ENCODE data around the gene CD84.
"Not testable (repeated sequence)": the region's sequence is repeated elsewhere in the genome, so short reads cannot be mapped to it uniquely, and the experiment has no call there.

Gene CD84

DNA sequence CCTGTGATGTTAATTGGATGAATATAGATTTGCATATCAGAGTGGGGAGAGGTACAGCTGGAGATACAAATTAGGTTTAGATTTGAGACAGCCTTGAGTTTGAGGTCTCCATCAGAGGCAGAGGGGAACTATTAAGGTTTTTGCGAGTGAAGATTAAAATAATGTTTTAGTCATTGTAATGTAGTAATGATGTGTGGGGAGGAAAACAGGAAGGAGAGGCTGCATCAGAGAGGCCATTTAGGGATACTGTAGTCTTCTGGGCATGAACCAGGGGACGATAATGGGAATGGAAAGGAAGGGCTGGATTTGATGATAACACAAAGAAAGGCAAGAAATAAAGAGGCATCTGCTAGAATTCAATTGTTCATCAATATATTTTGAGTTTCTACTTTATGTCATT is 9.5 kb downstream of the CD84 start:
- Histone ChIP-seq H3K4me1 (ENCODE audit: control insufficient read depth in 1 of 2, insufficient read depth in 1 of 2, low read depth in 1 of 2, low read length in 1 of 2) (peaks cover 6 to 17% of the 10 kb centered on the region in 2 experiments), H3K27ac (no peak overlapping the region), H3K9me3 (no peaks in the 10 kb centered on the region), H3K36me3 (no peaks in the 10 kb centered on the region), H3K4me3 (ENCODE audit: low read depth in 1 of 2, low read length in 1 of 2) (no peak overlapping the region), H3K27me3 (no peaks in the 10 kb centered on the region)
- TF ChIP-seq, protein P1, sequence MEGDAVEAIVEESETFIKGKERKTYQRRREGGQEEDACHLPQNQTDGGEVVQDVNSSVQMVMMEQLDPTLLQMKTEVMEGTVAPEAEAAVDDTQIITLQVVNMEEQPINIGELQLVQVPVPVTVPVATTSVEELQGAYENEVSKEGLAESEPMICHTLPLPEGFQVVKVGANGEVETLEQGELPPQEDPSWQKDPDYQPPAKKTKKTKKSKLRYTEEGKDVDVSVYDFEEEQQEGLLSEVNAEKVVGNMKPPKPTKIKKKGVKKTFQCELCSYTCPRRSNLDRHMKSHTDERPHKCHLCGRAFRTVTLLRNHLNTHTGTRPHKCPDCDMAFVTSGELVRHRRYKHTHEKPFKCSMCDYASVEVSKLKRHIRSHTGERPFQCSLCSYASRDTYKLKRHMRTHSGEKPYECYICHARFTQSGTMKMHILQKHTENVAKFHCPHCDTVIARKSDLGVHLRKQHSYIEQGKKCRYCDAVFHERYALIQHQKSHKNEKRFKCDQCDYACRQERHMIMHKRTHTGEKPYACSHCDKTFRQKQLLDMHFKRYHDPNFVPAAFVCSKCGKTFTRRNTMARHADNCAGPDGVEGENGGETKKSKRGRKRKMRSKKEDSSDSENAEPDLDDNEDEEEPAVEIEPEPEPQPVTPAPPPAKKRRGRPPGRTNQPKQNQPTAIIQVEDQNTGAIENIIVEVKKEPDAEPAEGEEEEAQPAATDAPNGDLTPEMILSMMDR (IDR thresholded peaks at IDR 0.05): no peak

DNA sequence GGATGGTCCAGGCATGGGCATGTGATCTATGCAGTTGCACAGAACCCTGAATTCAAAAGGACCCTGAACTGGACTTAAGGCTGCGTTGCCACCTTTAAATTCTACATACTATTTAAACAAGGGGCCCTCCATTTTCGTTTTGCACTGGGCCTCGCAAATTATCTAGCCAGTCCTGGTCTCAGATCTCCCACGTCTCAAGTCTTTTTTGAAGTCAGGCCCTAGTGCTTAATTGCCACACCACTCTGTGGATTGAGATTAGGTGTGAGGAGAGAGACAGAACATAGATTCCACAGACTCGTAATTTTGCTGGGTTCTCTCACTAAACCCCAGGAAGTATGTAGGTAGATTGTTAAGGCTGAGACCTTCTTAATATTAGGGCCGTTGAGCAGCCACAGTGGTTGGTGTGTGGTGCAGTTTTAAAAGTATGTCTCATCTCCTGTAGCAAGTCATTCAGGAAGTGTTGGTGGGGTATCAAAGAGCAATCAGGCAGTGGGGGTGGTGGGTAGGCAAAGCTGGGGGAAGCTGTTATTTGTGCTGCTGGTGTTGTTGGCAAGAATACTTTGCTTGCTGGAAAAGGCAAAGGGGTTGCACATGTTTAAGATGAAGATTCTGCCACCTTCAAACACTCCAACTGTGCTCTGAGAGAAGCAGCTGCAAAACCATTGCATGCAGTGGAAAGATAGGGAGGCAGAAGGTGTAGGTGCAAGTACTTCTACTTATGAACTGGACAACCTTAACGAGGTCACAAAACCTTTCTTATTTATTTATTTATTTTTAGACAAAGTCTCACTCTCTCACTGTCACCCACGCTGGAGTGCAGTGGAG is 11.2 kb downstream of the CD84 start:
- Histone ChIP-seq H3K9me3 (no peaks in the 10 kb centered on the region), H3K4me1 (ENCODE audit: control insufficient read depth in 1 of 2, insufficient read depth in 1 of 2, low read depth in 1 of 2, low read length in 1 of 2) (peaks cover 0 to 9% of the 10 kb centered on the region in 2 experiments), H3K36me3 (no peaks in the 10 kb centered on the region), H3K27ac (no peak overlapping the region), H3K27me3 (no peaks in the 10 kb centered on the region), H3K4me3 (ENCODE audit: low read depth in 1 of 2, low read length in 1 of 2) (no peak overlapping the region)
- TF ChIP-seq, protein P1 (IDR thresholded peaks at IDR 0.05): no peak

- TF ChIP-seq, protein P1 (IDR thresholded peaks at IDR 0.05): no peak
- Histone ChIP-seq H3K4me1 (ENCODE audit: control insufficient read depth in 1 of 2, insufficient read depth in 1 of 2, low read depth in 1 of 2, low read length in 1 of 2) (peaks cover 0 to 9% of the 10 kb centered on the region in 2 experiments), H3K36me3 (no peaks in the 10 kb centered on the region), H3K9me3 (no peaks in the 10 kb centered on the region), H3K27me3 (no peaks in the 10 kb centered on the region), H3K27ac (no peak overlapping the region), H3K4me3 (ENCODE audit: low read depth in 1 of 2, low read length in 1 of 2) (no peak overlapping the region)
Observed at GRCh38 chr1:160567341-160567740, 12.0 kb downstream of the CD84 start.

GRCh38 chr1:160565564-160565963 is 13.7 kb downstream of the CD84 start:
- H3K9me3 ChIP-seq: no peaks in the 10 kb centered on the region
- TF ChIP-seq, protein P1 (IDR thresholded peaks at IDR 0.05): no peak
- no peaks in the 10 kb centered on the region for H3K27me3 ChIP-seq
- H3K4me3 ChIP-seq (ENCODE audit: low read depth in 1 of 2, low read length in 1 of 2): no peak overlapping the region
- H3K27ac ChIP-seq: no peak overlapping the region
- peaks cover 0 to 9% of the 10 kb centered on the region in 2 experiments for H3K4me1 ChIP-seq (ENCODE audit: control insufficient read depth in 1 of 2, insufficient read depth in 1 of 2, low read depth in 1 of 2, low read length in 1 of 2)
- no peaks in the 10 kb centered on the region for H3K36me3 ChIP-seq

DNA sequence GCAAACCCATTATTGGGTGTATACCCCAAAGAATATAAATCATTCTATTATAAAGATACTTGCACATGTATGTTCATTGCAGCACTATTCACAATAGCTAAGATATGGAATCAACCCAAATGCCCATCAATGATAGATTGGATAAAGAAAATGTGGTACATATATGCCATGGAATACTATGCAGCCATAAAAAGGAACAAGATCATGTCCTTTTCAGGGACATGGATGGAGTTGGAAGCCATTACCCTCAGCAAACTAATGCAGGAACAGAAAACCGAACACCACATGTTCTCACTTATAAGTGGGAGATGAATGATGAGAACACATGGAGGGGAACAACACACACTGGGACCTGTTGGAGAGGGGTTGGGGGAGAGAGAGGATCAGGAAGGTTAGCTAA is 16.1 kb downstream of the CD84 start:
- H3K36me3 ChIP-seq; H3K4me1 ChIP-seq (ENCODE audit: control insufficient read depth in 1 of 2, insufficient read depth in 1 of 2, low read depth in 1 of 2, low read length in 1 of 2); H3K27ac ChIP-seq; H3K27me3 ChIP-seq; H3K4me3 ChIP-seq (ENCODE audit: low read depth in 1 of 2, low read length in 1 of 2); H3K9me3 ChIP-seq: not testable (repeated sequence)

DNA sequence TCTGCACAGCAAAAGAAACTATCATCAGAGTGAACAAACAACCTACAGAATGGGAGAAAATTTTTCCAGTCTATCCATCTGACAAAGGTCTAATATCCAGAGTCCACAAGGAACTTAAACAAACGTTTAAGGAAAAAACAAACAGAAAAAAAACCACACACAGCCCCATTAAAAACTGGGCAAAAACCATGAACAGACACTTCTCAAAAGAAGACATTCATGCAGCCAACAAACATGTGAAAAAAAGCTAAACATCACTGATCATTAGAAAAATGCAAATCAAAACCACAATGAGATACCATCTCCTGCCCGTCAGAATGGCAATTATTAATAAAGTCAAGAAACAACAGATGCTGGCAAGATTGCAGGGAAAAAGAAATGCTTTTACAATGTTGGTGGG is 16.6 kb downstream of the CD84 start:
- H3K27me3 ChIP-seq; H3K27ac ChIP-seq; H3K4me3 ChIP-seq (ENCODE audit: low read depth in 1 of 2, low read length in 1 of 2); H3K36me3 ChIP-seq; H3K4me1 ChIP-seq (ENCODE audit: control insufficient read depth in 1 of 2, insufficient read depth in 1 of 2, low read depth in 1 of 2, low read length in 1 of 2); H3K9me3 ChIP-seq: not testable (repeated sequence)

Measured in neutrophil (primary cell).